CD14-positive monocyte (primary cell): ENCODE data around the gene FOXP1. TPM values are rescaled to one million over a fixed set of nuclear protein-coding genes. Genes with fewer than 3 reads are reported as not detected.

ENCODE experiments used
- DNase-seq, 3 donors: peaks; one replicate each; pipeline ENCODE4 v3.0.0-alpha.2; 2011 to 2022
- H2AFZ ChIP-seq: 2 replicates; pipeline ENCODE4 v1.6.0; 2012; ENCODE audit warnings: mild to moderate bottlenecking, low read depth, low read length, inconsistent platforms; ENCODE audit not compliant: insufficient read depth, poor library complexity, severe bottlenecking
- H3K27ac ChIP-seq, 2 donors: 1 replicate in 1 of 2; 2 replicates in 1 of 2; pipeline ENCODE4 v1.5.1; 2012 to 2013; ENCODE audit warnings: low read length in 2 of 2, control low read depth in 1 of 2, inconsistent platforms in 1 of 2, low read depth in 1 of 2, mild to moderate bottlenecking in 1 of 2
- H3K27me3 ChIP-seq, 2 donors: one replicate each; pipeline versions ENCODE4 v1.6.0 to v1.6.1; 2011 to 2013; ENCODE audit warnings: low read length in 2 of 2; ENCODE audit not compliant: control insufficient read depth in 2 of 2, insufficient read depth in 2 of 2
- H3K36me3 ChIP-seq, 2 donors: replicated peaks in 1 of 2; 1 replicate in 1 of 2; 2 replicates in 1 of 2; pipeline versions ENCODE4 v1.5.1 to v1.6.1; 2012 to 2013; ENCODE audit warnings: low read length in 2 of 2, control low read depth in 1 of 2, inconsistent platforms in 1 of 2, mild to moderate bottlenecking in 1 of 2; ENCODE audit not compliant: insufficient read depth in 2 of 2, control insufficient read depth in 1 of 2
- H3K4me1 ChIP-seq, 2 donors: 1 replicate in 1 of 2; 2 replicates in 1 of 2; pipeline versions ENCODE4 v1.5.1 to v1.6.1; 2012 to 2013; ENCODE audit warnings: low read length in 2 of 2, control low read depth in 1 of 2, inconsistent platforms in 1 of 2, mild to moderate bottlenecking in 1 of 2, moderate library complexity in 1 of 2; ENCODE audit not compliant: insufficient read depth in 2 of 2, control insufficient read depth in 1 of 2
- H3K4me2 ChIP-seq: replicated peaks from 2 replicates; pipeline ENCODE3; 2012; ENCODE audit warnings: low read length, moderate library complexity, mild to moderate bottlenecking; ENCODE audit not compliant: poor library complexity, severe bottlenecking; ENCODE audit errors: extremely low read depth
- H3K4me3 ChIP-seq, 3 experiments: fragments of 200-600 bp in 1 of 3; sonication (generic) in 1 of 3; replicated peaks in 1 of 3; 1 replicate in 2 of 3; 2 replicates in 1 of 3; pipeline ENCODE4 v1.5.1; 2011 to 2013; ENCODE audit warnings: low read length in 3 of 3, mild to moderate bottlenecking in 3 of 3, control low read depth in 2 of 3, low read depth in 2 of 3, inconsistent platforms in 1 of 3, moderate library complexity in 1 of 3
- H3K79me2 ChIP-seq: 2 replicates; pipeline ENCODE4 v1.6.0; 2012; ENCODE audit warnings: mild to moderate bottlenecking, control low read depth, inconsistent platforms, low read length, moderate library complexity; ENCODE audit not compliant: insufficient read depth
- H3K9ac ChIP-seq: 2 replicates; pipeline ENCODE4 v1.6.0; 2017; ENCODE audit warnings: low read length, mild to moderate bottlenecking; ENCODE audit not compliant: insufficient read depth, poor library complexity, severe bottlenecking
- H3K9me3 ChIP-seq, 2 donors: replicated peaks in 1 of 2; 1 replicate in 1 of 2; 2 replicates in 1 of 2; pipeline versions ENCODE4 v1.5.1 to v1.6.1; 2012 to 2013; ENCODE audit warnings: low read length in 2 of 2, control low read depth in 1 of 2; ENCODE audit not compliant: control insufficient read depth in 1 of 2, insufficient read depth in 1 of 2
- H4K20me1 ChIP-seq: 2 replicates; pipeline ENCODE4 v1.6.0; 2012; ENCODE audit warnings: mild to moderate bottlenecking, low read length, control low read depth, moderate library complexity; ENCODE audit not compliant: insufficient read depth
- H3K27ac Mint-ChIP-seq, 7 donors: one replicate each; pipeline ENCODE4 v1.8.0; 2020; ENCODE audit warnings: mild to moderate bottlenecking in 7 of 7, mixed read lengths in 7 of 7, moderate library complexity in 6 of 7, inconsistent platforms in 2 of 7
- H3K27me3 Mint-ChIP-seq, 3 donors: one replicate each; pipeline ENCODE4 v1.8.0; 2021 to 2022; ENCODE audit warnings: low read depth in 3 of 3, mild to moderate bottlenecking in 3 of 3, mixed read lengths in 3 of 3, moderate library complexity in 3 of 3, inconsistent platforms in 1 of 3
- H3K36me3 Mint-ChIP-seq, 2 donors: one replicate each; pipeline ENCODE4 v1.8.0; 2020; ENCODE audit warnings: mixed read lengths in 2 of 2, inconsistent platforms in 1 of 2, mild to moderate bottlenecking in 1 of 2
- H3K4me1 Mint-ChIP-seq: one replicate; pipeline ENCODE4 v1.8.0; 2020; ENCODE audit warnings: mild to moderate bottlenecking, mixed read lengths
- H3K4me3 Mint-ChIP-seq, 2 donors: one replicate each; pipeline ENCODE4 v1.8.0; 2020; ENCODE audit warnings: mild to moderate bottlenecking in 2 of 2, mixed read lengths in 2 of 2, moderate library complexity in 1 of 2
- H3K9me3 Mint-ChIP-seq, 7 donors: one replicate each; pipeline ENCODE4 v1.8.0; 2020 to 2022; ENCODE audit warnings: mixed read lengths in 7 of 7, mild to moderate bottlenecking in 6 of 7, moderate library complexity in 6 of 7, inconsistent platforms in 2 of 7
- WGBS: methylation state at CpG from one replicate; pipeline ENCODE4 v1.1.5; 2013; ENCODE audit warnings: missing lambda C conversion rate; ENCODE audit not compliant: insufficient coverage; 5-methylcytosine and 5-hydroxymethylcytosine counted together
- intact Hi-C, 2 donors: fragments of 100-400 bp; cut with micrococcal nuclease; formaldehyde crosslinking; loops; one replicate each; pipeline versions ENCODE4 v1.15.0 to v1.15.1; 2023
- polyA plus RNA-seq, 3 donors: library from polyadenylated mRNA; depleted of rRNA in 1 of 3; unstranded in 2 of 3; stranded (reverse) in 1 of 3; fragments of 300-500 nt in 2 of 3; fragments of >200 nt in 1 of 3; fragmentation: Illumina TruSeq in 2 of 3; gene quantifications; 1 replicate in 2 of 3; 2 replicates in 1 of 3; pipeline ENCODE4 v1.2.3, GENCODE V29; 2012 to 2021
- TF ChIP-seq, protein P1 (sequence below): fragments of 200-600 bp; IDR thresholded peaks from one replicate; pipeline ENCODE4 v1.8.0; 2022; ENCODE audit warnings: antibody characterized with exemption, mild to moderate bottlenecking

FOXP1 gene
- polyA plus RNA-seq, 3 donors = 25.7 to 42.6 (median 27.8) TPM

- H3K27me3 Mint-ChIP-seq = peaks cover 0 to 2% (median 2%) of the 10 kb centered on the region in 3 donors
- H3K9ac ChIP-seq = no peak overlapping the region
- H3K4me3 Mint-ChIP-seq = no peak overlapping the region
- no peaks in the 10 kb centered on the region for H3K4me1 ChIP-seq
- no peaks in the 10 kb centered on the region for H3K79me2 ChIP-seq
- no peak overlapping the region for H3K4me3 ChIP-seq
- H2AFZ ChIP-seq = no peak overlapping the region
- H3K27ac Mint-ChIP-seq = no peak overlapping the region
- H4K20me1 ChIP-seq = no peaks in the 10 kb centered on the region
- no CpG with 5 or more reads among the region's 1 CpG for WGBS
- DNase-seq = no peak
- no peaks in the 10 kb centered on the region for H3K9me3 ChIP-seq
- no peak overlapping the region for H3K27ac ChIP-seq
- H3K27me3 ChIP-seq = no peaks in the 10 kb centered on the region
- peaks cover 8 to 12% of the 10 kb centered on the region in 2 donors for H3K36me3 Mint-ChIP-seq
- intact Hi-C loops = loop anchor here in 1 of 2 donors (10.0 kb wide), 1 partner anchor 48 kb away; no protein-coding TSS in a partner anchor
- peaks cover 0 to 3% (median 0%) of the 10 kb centered on the region in 7 donors for H3K9me3 Mint-ChIP-seq
- H3K4me1 Mint-ChIP-seq = peaks cover 10% of the 10 kb centered on the region
- no peaks in the 10 kb centered on the region for H3K36me3 ChIP-seq
- TF ChIP-seq, protein P1, sequence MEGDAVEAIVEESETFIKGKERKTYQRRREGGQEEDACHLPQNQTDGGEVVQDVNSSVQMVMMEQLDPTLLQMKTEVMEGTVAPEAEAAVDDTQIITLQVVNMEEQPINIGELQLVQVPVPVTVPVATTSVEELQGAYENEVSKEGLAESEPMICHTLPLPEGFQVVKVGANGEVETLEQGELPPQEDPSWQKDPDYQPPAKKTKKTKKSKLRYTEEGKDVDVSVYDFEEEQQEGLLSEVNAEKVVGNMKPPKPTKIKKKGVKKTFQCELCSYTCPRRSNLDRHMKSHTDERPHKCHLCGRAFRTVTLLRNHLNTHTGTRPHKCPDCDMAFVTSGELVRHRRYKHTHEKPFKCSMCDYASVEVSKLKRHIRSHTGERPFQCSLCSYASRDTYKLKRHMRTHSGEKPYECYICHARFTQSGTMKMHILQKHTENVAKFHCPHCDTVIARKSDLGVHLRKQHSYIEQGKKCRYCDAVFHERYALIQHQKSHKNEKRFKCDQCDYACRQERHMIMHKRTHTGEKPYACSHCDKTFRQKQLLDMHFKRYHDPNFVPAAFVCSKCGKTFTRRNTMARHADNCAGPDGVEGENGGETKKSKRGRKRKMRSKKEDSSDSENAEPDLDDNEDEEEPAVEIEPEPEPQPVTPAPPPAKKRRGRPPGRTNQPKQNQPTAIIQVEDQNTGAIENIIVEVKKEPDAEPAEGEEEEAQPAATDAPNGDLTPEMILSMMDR = no peak
- no peak overlapping the region for H3K4me2 ChIP-seq
These were observed 13.8 kb upstream of the FOXP1 start for GRCh38 chr3:71597286-71597685.

DNA sequence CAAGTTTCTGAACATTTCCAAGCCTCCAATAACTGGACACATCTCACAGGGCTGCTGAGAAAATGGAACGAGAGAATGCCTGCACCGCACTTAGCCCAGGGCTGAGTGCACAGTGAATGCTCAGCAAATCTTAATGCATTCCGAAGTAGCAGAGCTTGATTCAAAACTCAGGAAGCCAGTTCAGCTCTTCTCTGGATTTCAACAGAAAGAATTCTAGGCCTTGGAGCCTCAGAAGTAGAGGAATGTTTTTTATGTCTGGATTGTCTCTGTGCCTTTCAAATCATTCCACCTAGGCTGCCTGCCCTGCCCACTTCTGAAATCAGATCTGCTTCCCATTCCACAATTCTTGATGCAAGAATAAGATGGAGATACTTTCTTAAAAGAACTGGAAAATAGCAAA, 9.6 kb upstream of the FOXP1 start:
- no peak overlapping the region for H3K4me3 ChIP-seq
- peaks cover 4% of the 10 kb centered on the region for H3K79me2 ChIP-seq
- 93% methylated on average over 3 of the region's 3 CpGs for WGBS
- H3K9ac ChIP-seq = no peak overlapping the region
- H4K20me1 ChIP-seq = peaks cover 24% of the 10 kb centered on the region
- no peaks in the 10 kb centered on the region for H3K27me3 ChIP-seq
- DNase-seq = no peak
- Mint-ChIP-seq H3K9me3 (peaks cover 0 to 3% (median 0%) of the 10 kb centered on the region in 7 donors), H3K27ac (no peak overlapping the region), H3K4me3 (no peak overlapping the region), H3K36me3 (peaks cover 9 to 13% of the 10 kb centered on the region in 2 donors), H3K27me3 (peaks cover 0 to 2% (median 0%) of the 10 kb centered on the region in 3 donors), H3K4me1 (peaks cover 3% of the 10 kb centered on the region)
- no peak overlapping the region for H3K27ac ChIP-seq
- intact Hi-C loops = loop anchor here in 1 of 2 donors (10.0 kb wide), 1 partner anchor 52 kb away; no protein-coding TSS in a partner anchor
- TF ChIP-seq, protein P1 = no peak
- H2AFZ ChIP-seq = no peak overlapping the region
- H3K9me3 ChIP-seq = no peaks in the 10 kb centered on the region
- no peaks in the 10 kb centered on the region for H3K36me3 ChIP-seq
- no peak overlapping the region for H3K4me2 ChIP-seq
- H3K4me1 ChIP-seq = no peaks in the 10 kb centered on the region
